ENCODE data around the gene DDX27. TPM values are rescaled to one million over a fixed set of nuclear protein-coding genes. Genes with fewer than 3 reads are reported as not detected.
A peak's percentile ranks its signal among the peaks of the same experiment; 100 is the strongest.

Gene DDX27
- total and polyA plus RNA-seq, 2 of the 13 experiments (the other 11 are each of a cell fraction or from before 2014, with no cell fraction given) = 42.6 to 72.8 TPM

DNA sequence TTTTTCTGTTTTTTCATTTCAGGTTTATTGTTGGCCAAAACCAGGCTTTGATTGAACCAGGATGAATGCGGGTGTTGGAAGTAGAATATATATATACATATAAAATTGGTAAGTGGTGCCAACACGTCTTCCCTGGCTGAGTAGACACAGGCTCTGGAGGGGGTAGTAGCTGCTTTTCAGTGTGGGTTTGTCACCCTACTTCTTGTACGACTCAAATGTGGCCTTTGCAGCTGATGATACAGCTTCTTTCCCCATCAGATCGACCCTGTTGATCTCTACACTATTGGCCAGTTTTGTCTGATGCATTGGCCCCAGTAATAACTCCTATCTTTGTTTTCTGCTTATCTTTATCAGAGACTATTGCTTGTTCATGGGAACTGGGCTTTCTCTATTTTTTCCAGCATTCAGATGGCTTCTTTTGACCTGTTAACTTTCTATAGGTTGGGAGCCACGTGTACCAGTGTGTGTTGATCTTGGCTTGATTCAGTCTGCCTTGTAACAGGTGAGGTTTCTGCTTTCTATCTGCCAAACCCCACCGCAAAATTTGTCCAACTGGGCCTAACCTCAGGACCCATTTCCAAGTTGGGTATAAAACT is 61.3 kb downstream of the DDX27 start (continued):
- TF ChIP-seq SRY (CRISPR knock-in tag; IDR thresholded peaks at IDR 0.05) (0 out of 2 replicates have a peak, but pooled peaks have one; percentile 25), MTA1 (CRISPR knock-in tag; IDR thresholded peaks at IDR 0.05; ENCODE audit: borderline replicate concordance) (no peak), SPEN (CRISPR knock-in tag; IDR thresholded peaks at IDR 0.05; ENCODE audit: low read depth) (no peak), E2F5 (CRISPR knock-in tag; conservative IDR thresholded peaks at IDR 0.05) (no peak), ZNF777 (CRISPR knock-in tag; IDR thresholded peaks at IDR 0.05) (0 out of 2 replicates have a peak, but pooled peaks have one; percentile 19), MIER3 (CRISPR knock-in tag; IDR thresholded peaks at IDR 0.05; ENCODE audit: borderline replicate concordance) (no peak), MTERF4 (CRISPR knock-in tag; IDR thresholded peaks at IDR 0.05) (no peak), U2AF1 (optimal IDR thresholded peaks at IDR 0.05; ENCODE audit: low read depth, low read length) (no peak), ZNF703 (CRISPR knock-in tag; IDR thresholded peaks at IDR 0.05; ENCODE audit: borderline replicate concordance) (no peak), ZNF33A (CRISPR knock-in tag; IDR thresholded peaks at IDR 0.05; ENCODE audit: borderline replicate concordance) (no peak), ATAD3A (CRISPR knock-in tag; IDR thresholded peaks at IDR 0.05) (no peak), NONO (IDR thresholded peaks at IDR 0.05) (no peak), NONO (CRISPR knock-in tag; conservative IDR thresholded peaks at IDR 0.05) (no peak), YEATS2 (CRISPR knock-in tag; IDR thresholded peaks at IDR 0.05; ENCODE audit: borderline replicate concordance) (no peak), ZNF660 (CRISPR knock-in tag; IDR thresholded peaks at IDR 0.05; ENCODE audit: borderline replicate concordance, low read depth) (no peak)
- TF ChIP-seq, protein P1, sequence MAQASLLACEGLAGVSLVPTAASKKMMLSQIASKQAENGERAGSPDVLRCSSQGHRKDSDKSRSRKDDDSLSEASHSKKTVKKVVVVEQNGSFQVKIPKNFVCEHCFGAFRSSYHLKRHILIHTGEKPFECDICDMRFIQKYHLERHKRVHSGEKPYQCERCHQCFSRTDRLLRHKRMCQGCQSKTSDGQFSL (CRISPR knock-in tag; IDR thresholded peaks at IDR 0.05) = no peak
- TF ChIP-seq, protein P2, sequence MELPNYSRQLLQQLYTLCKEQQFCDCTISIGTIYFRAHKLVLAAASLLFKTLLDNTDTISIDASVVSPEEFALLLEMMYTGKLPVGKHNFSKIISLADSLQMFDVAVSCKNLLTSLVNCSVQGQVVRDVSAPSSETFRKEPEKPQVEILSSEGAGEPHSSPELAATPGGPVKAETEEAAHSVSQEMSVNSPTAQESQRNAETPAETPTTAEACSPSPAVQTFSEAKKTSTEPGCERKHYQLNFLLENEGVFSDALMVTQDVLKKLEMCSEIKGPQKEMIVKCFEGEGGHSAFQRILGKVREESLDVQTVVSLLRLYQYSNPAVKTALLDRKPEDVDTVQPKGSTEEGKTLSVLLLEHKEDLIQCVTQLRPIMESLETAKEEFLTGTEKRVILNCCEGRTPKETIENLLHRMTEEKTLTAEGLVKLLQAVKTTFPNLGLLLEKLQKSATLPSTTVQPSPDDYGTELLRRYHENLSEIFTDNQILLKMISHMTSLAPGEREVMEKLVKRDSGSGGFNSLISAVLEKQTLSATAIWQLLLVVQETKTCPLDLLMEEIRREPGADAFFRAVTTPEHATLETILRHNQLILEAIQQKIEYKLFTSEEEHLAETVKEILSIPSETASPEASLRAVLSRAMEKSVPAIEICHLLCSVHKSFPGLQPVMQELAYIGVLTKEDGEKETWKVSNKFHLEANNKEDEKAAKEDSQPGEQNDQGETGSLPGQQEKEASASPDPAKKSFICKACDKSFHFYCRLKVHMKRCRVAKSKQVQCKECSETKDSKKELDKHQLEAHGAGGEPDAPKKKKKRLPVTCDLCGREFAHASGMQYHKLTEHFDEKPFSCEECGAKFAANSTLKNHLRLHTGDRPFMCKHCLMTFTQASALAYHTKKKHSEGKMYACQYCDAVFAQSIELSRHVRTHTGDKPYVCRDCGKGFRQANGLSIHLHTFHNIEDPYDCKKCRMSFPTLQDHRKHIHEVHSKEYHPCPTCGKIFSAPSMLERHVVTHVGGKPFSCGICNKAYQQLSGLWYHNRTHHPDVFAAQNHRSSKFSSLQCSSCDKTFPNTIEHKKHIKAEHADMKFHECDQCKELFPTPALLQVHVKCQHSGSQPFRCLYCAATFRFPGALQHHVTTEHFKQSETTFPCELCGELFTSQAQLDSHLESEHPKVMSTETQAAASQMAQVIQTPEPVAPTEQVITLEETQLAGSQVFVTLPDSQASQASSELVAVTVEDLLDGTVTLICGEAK (IDR thresholded peaks at IDR 0.05) = no peak
- TF ChIP-seq, protein P2 (CRISPR knock-in tag; IDR thresholded peaks at IDR 0.05) = no peak; the same call in 1 of the 2 replicates
- TF ChIP-seq, protein P3, sequence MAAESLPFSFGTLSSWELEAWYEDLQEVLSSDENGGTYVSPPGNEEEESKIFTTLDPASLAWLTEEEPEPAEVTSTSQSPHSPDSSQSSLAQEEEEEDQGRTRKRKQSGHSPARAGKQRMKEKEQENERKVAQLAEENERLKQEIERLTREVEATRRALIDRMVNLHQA (CRISPR knock-in tag; IDR thresholded peaks at IDR 0.05) = no peak
